Ovary (tissue), 9 donors: ENCODE measurements around the gene NELL1. TPM values are rescaled to one million over a fixed set of nuclear protein-coding genes. Genes with fewer than 3 reads are reported as not detected.

ENCODE experiments used
- DNase-seq, 5 donors: peaks; one replicate each; pipeline ENCODE4 v3.0.0-alpha.2; 2019 to 2020
- H3K27ac ChIP-seq, 2 donors: fragments of 200-600 bp; one replicate each; pipeline versions ENCODE4 v1.5.1 to v1.8.0; 2019 to 2022
- H3K27me3 ChIP-seq: fragments of 200-600 bp; one replicate; pipeline ENCODE4 v1.8.0; 2022
- H3K36me3 ChIP-seq: fragments of 200-600 bp; sonication (generic); one replicate; pipeline ENCODE4 v1.5.1; 2019
- H3K4me1 ChIP-seq: one replicate; pipeline ENCODE4 v1.8.1; 2013; ENCODE audit warnings: mild to moderate bottlenecking, moderate library complexity; ENCODE audit not compliant: insufficient read depth
- H3K4me3 ChIP-seq: fragments of 200-600 bp; sonication (generic); one replicate; pipeline ENCODE4 v1.5.1; 2017
- H3K9me3 ChIP-seq, 2 donors: fragments of 200-600 bp in 1 of 2; sonication (generic) in 1 of 2; one replicate each; pipeline versions ENCODE4 v1.5.1 to v1.8.1; 2013 to 2019; ENCODE audit warnings: mild to moderate bottlenecking in 1 of 2, moderate library complexity in 1 of 2
- EP300 ChIP-seq: sonication (generic); formaldehyde crosslinking; IDR thresholded peaks from one replicate; pipeline ENCODE4 v1.6.1; 2017; ENCODE audit warnings: antibody characterized with exemption
- POLR2A ChIP-seq: fragments of 450-650 bp; IDR thresholded peaks from one replicate; pipeline ENCODE4 v1.6.1; 2017; ENCODE audit warnings: antibody characterized with exemption, mild to moderate bottlenecking, moderate library complexity
- WGBS, 3 donors: extraction: QIAGEN DNeasy Blood & Tissue Kit in 1 of 3; methylation state at CpG; one replicate each; pipeline versions ENCODE4 v1.1.5 to v1.1.7; 2013 to 2017; 5-methylcytosine and 5-hydroxymethylcytosine counted together
- intact Hi-C, 4 donors: fragments of 100-400 bp; cut with DNase I; formaldehyde crosslinking; loops; one replicate each; pipeline versions ENCODE4 v1.11.0 to v1.15.1; 2022 to 2023
- polyA plus RNA-seq, 2 donors: library from polyadenylated mRNA; stranded (reverse); fragments of 200-250 nt in 1 of 2; fragments of 350-450 nt in 1 of 2; fragmentation: Illumina TruSeq in 1 of 2; extraction: RNeasy Lipid Tissue Mini Kit (QIAGEN cat#74804) in 1 of 2; gene quantifications; one replicate each; pipeline ENCODE4 v1.2.3, GENCODE V29; 2013 to 2014
- total RNA-seq, 7 donors: library from RNA; depleted of rRNA in 2 of 7; stranded (reverse); fragments of >200 nt in 2 of 7; fragmentation: NEBNext Ultra II Directional in 3 of 7; extraction: Animal tissue kit (Norgen Biotek cat#: 25700) in 3 of 7; gene quantifications; one replicate each; pipeline versions ENCODE4 v1.1.0 to v1.2.4, GENCODE V29; 2016 to 2023
- TF ChIP-seq, protein P1 (sequence below), 3 donors: fragments of 450-650 bp in 2 of 3; fragments of 200-600 bp in 1 of 3; IDR thresholded peaks; one replicate each; pipeline versions ENCODE4 v1.5.1 to v1.8.0; 2016 to 2022; ENCODE audit warnings: antibody characterized with exemption in 3 of 3, mild to moderate bottlenecking in 1 of 3
- donor health status: DM: no; HTN: no; CAD: no; lungs with moderate emphysema.
- donor health status: DM: no; HTN: no; CAD: no.
- donor health status: Bipolar disorder and iron deficiency.
- donor health status: DM: yes; HTN: yes; CAD: no.
- donor health status: DM: no; HTN: no; CAD: no.
- donor health status: DM: yes; HTN: yes; CAD: no.

The NELL1 gene
- total and polyA plus RNA-seq, 9 donors, result 0.21 to 0.43 (median 0.36) TPM; not detected in 5

DNA sequence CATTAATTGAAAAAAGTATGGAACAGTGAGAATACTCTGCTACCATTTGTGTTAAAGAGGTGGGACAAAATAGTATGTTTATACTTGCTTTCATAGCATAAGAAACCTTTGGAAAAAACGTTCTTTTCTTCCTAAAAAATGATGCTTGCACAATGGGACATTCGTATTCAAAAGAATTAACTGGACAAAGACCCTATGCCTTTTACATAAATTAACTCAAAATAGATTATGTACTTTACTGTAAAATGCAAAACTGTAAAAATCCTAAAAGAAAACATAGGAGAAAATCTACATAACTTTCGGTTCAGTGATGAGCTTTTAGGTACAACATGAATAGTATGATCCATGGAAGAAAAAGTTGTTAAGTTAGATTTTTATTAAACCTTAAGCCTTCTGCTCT is 166.2 kb downstream of the NELL1 start:
- TF ChIP-seq, protein P1, sequence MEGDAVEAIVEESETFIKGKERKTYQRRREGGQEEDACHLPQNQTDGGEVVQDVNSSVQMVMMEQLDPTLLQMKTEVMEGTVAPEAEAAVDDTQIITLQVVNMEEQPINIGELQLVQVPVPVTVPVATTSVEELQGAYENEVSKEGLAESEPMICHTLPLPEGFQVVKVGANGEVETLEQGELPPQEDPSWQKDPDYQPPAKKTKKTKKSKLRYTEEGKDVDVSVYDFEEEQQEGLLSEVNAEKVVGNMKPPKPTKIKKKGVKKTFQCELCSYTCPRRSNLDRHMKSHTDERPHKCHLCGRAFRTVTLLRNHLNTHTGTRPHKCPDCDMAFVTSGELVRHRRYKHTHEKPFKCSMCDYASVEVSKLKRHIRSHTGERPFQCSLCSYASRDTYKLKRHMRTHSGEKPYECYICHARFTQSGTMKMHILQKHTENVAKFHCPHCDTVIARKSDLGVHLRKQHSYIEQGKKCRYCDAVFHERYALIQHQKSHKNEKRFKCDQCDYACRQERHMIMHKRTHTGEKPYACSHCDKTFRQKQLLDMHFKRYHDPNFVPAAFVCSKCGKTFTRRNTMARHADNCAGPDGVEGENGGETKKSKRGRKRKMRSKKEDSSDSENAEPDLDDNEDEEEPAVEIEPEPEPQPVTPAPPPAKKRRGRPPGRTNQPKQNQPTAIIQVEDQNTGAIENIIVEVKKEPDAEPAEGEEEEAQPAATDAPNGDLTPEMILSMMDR (IDR thresholded peaks at IDR 0.05), result no peak
- TF ChIP-seq EP300, result no peak
- TF ChIP-seq POLR2A, result no peak
- no peak for DNase-seq
- Histone ChIP-seq H3K9me3 (no peaks in the 10 kb centered on the region), H3K36me3 (no peaks in the 10 kb centered on the region), H3K27ac (no peak overlapping the region), H3K4me1 (no peaks in the 10 kb centered on the region), H3K27me3 (no peaks in the 10 kb centered on the region), H3K4me3 (no peak overlapping the region)
- 79 to 84% (median 80%) methylated on average over 3 of the region's 3 CpGs for WGBS, 3 donors
- intact Hi-C loops, result no loop called here

DNA sequence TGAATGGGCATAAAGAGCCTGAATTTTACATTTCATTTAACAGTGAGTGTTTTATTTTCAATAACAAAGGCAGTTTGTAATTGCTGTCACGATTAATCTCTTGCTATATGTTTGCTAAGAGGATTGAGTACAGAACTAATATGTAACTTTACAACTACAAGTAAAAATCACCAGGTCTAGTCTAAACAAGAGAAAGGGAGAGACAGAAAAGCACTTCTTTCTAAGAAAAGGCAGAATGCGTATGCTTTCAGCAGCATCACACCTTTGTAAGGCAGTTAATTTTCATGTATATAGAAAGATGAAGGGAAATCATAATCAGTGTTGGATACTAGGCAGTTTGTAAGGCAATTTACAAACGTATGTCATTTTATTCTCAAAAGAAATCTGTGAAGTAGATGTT is 169.8 kb downstream of the NELL1 start:
- Histone ChIP-seq H3K27ac (no peak overlapping the region), H3K27me3 (no peaks in the 10 kb centered on the region), H3K9me3 (no peaks in the 10 kb centered on the region), H3K4me3 (no peak overlapping the region), H3K36me3 (no peaks in the 10 kb centered on the region), H3K4me1 (no peaks in the 10 kb centered on the region)
- TF ChIP-seq, protein P1 (IDR thresholded peaks at IDR 0.05), result no peak
- TF ChIP-seq EP300, result no peak
- TF ChIP-seq POLR2A, result no peak
- no peak for DNase-seq
- intact Hi-C loops, result no loop called here
- 63 to 74% (median 68%) methylated on average over 3 of the region's 3 CpGs for WGBS, 3 donors

DNA sequence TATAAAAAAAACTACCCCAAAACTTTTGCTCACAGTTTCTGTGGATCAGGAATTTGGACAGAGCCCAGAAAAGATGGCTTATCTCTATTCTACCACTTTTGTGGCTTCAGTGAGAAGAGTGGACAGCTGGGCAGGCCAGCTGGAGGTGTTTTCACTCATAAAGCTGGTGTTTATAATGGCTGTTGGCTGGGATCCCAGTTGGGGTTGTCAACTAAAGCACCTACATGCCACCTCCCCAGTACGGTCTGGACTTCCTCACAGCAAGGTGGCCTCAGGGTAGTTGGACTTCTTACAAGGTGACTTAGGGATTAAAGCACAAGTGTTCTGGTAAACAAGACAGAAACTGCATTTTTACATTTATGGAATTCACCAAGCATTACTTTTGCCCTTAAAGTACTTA is 171.0 kb downstream of the NELL1 start:
- WGBS, 3 donors, result 35 to 53% (median 36%) methylated on average over 1 of the region's 1 CpG
- Histone ChIP-seq H3K4me1 (no peaks in the 10 kb centered on the region), H3K27me3 (no peaks in the 10 kb centered on the region), H3K4me3 (no peak overlapping the region), H3K36me3 (no peaks in the 10 kb centered on the region), H3K9me3 (no peaks in the 10 kb centered on the region), H3K27ac (no peak overlapping the region)
- DNase-seq, result no peak
- TF ChIP-seq EP300 (no peak), POLR2A (no peak)
- TF ChIP-seq, protein P1 (IDR thresholded peaks at IDR 0.05), result no peak
- intact Hi-C loops, result no loop called here

DNA sequence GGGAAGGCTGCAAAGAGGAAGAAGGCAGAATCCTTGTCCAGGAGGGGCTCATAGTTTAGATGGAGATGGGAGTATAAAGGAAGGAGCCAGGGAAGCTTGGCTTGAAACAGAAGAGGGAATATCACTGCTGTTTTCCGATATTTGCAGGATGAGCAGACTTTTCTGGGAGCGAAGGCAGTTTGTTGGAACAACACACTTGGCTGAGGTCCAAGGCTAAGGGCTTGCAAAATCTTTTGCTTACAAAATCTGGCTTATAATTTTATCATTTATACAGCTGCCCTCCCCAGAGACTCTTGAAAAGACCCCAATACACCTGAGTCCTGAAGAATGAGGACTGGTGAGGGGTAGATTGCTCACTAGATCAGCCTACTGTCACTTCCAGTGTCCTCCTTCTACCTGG is 174.8 kb downstream of the NELL1 start:
- intact Hi-C loops, result no loop called here
- H3K4me3 ChIP-seq, result no peak overlapping the region
- no peak overlapping the region for H3K27ac ChIP-seq
- TF ChIP-seq EP300, result no peak
- no peak for TF ChIP-seq POLR2A
- TF ChIP-seq, protein P1 (IDR thresholded peaks at IDR 0.05), result no peak
- H3K4me1 ChIP-seq, result no peaks in the 10 kb centered on the region
- DNase-seq, result no peak
- no peaks in the 10 kb centered on the region for H3K9me3 ChIP-seq
- H3K36me3 ChIP-seq, result no peaks in the 10 kb centered on the region
- WGBS, 3 donors, result 18 to 20% (median 19%) methylated on average over 2 of the region's 2 CpGs
- no peaks in the 10 kb centered on the region for H3K27me3 ChIP-seq

DNA sequence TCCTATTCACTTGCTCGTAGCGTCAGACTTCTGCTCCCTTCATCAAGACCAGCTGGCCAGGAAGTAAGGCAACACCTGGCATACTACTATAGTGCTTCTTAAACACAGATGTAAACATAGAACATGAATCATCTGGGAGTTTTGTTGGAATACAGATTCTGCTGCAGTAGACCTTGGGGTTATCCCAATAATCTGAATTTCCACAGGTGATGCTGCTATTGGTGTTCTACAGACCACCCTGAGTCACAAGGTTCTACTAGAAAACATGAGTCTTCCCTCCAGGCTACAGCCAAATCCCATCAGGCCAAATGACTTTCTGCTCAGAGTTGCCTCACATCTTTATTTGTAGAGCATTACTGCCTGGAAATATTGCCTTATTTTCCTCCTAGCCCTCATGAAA is 175.2 kb downstream of the NELL1 start:
- no peak overlapping the region for H3K27ac ChIP-seq
- intact Hi-C loops, result no loop called here
- DNase-seq, result no peak
- H3K27me3 ChIP-seq, result no peaks in the 10 kb centered on the region
- no peaks in the 10 kb centered on the region for H3K9me3 ChIP-seq
- TF ChIP-seq EP300, result no peak
- TF ChIP-seq, protein P1 (IDR thresholded peaks at IDR 0.05), result no peak
- TF ChIP-seq POLR2A, result no peak
- WGBS, 3 donors, result 26 to 35% (median 29%) methylated on average over 2 of the region's 2 CpGs
- no peak overlapping the region for H3K4me3 ChIP-seq
- H3K36me3 ChIP-seq, result no peaks in the 10 kb centered on the region
- H3K4me1 ChIP-seq, result no peaks in the 10 kb centered on the region
